Keratinocyte (primary cell): Measurements from ENCODE around the gene NAALADL2. TPM values are rescaled to one million over a fixed set of nuclear protein-coding genes. Genes with fewer than 3 reads are reported as not detected.

ENCODE experiments used
- DNase-seq: peaks from one replicate; pipeline ENCODE4 v3.0.0-alpha.2; 2011; ENCODE audit warnings: low read depth, missing footprints, low spot score
- FAIRE-seq: peaks from 2 replicates; lab custom pipeline; 2011; peaks lifted over from hg19 to GRCh38; lab: Jason Lieb, UNC
- H2AFZ ChIP-seq: 2 replicates; pipeline ENCODE4 v1.6.0; 2012; ENCODE audit warnings: low read length, control low read depth, inconsistent platforms; ENCODE audit not compliant: control insufficient read depth
- H3K27ac ChIP-seq: 2 replicates; pipeline ENCODE4 v1.5.1; 2011; ENCODE audit warnings: low read length; ENCODE audit not compliant: control insufficient read depth, insufficient read depth
- H3K27me3 ChIP-seq: 3 replicates; pipeline ENCODE4 v1.6.0; 2011; ENCODE audit warnings: low read length; ENCODE audit not compliant: control insufficient read depth, insufficient read depth; ENCODE audit errors: extremely low read depth
- H3K36me3 ChIP-seq, 2 experiments: 2 replicates in 1 of 2; 3 replicates in 1 of 2; pipeline ENCODE4 v1.5.1; 2011; ENCODE audit warnings: low read length in 2 of 2, mild to moderate bottlenecking in 1 of 2; ENCODE audit not compliant: control insufficient read depth in 2 of 2, insufficient read depth in 2 of 2; ENCODE audit errors: extremely low read depth in 1 of 2
- H3K4me1 ChIP-seq: 3 replicates; pipeline ENCODE4 v1.5.1; 2011; ENCODE audit warnings: low read length; ENCODE audit not compliant: control insufficient read depth, insufficient read depth; ENCODE audit errors: extremely low read depth
- H3K4me2 ChIP-seq: 3 replicates; pipeline ENCODE4 v1.6.0; 2011; ENCODE audit warnings: low read depth, low read length; ENCODE audit not compliant: control insufficient read depth, insufficient read depth; ENCODE audit errors: extremely low read depth
- H3K4me3 ChIP-seq, 3 experiments: fragments of 200-600 bp in 1 of 3; sonication (generic) in 1 of 3; 2 replicates in 2 of 3; 3 replicates in 1 of 3; pipeline ENCODE4 v1.5.1; 2011 to 2016; ENCODE audit warnings: low read length in 3 of 3, mild to moderate bottlenecking in 3 of 3, control low read depth in 2 of 3, inconsistent platforms in 1 of 3, low read depth in 1 of 3, mixed read lengths in 1 of 3, mixed run types in 1 of 3, moderate library complexity in 1 of 3; ENCODE audit not compliant: control insufficient read depth in 2 of 3, insufficient read depth in 2 of 3; ENCODE audit errors: extremely low read depth in 1 of 3
- H3K79me2 ChIP-seq: 2 replicates; pipeline ENCODE4 v1.6.0; 2012; ENCODE audit warnings: low read length; ENCODE audit not compliant: control insufficient read depth, insufficient read depth
- H3K9ac ChIP-seq: 3 replicates; pipeline ENCODE4 v1.6.0; 2011; ENCODE audit warnings: low read length; ENCODE audit not compliant: control insufficient read depth, insufficient read depth; ENCODE audit errors: extremely low read depth
- H3K9me1 ChIP-seq: 3 replicates; pipeline ENCODE4 v1.6.0; 2011; ENCODE audit warnings: low read length; ENCODE audit not compliant: control insufficient read depth, insufficient read depth; ENCODE audit errors: extremely low read depth
- H3K9me3 ChIP-seq: 2 replicates; pipeline ENCODE4 v1.5.1; 2012; ENCODE audit warnings: low read depth, low read length; ENCODE audit not compliant: control insufficient read depth
- H4K20me1 ChIP-seq: 3 replicates; pipeline ENCODE4 v1.6.0; 2011; ENCODE audit warnings: low read length; ENCODE audit not compliant: control insufficient read depth, insufficient read depth; ENCODE audit errors: extremely low read depth
- EZH2 ChIP-seq: IDR thresholded peaks from one replicate; pipeline ENCODE4 v1.6.1; 2012; ENCODE audit warnings: inconsistent platforms, mild to moderate bottlenecking, low read length, moderate library complexity
- dilution Hi-C: fragments of 300-500 bp; cut with MboI; formaldehyde crosslinking; loops from one replicate; pipeline ENCODE4 v1.7.0; 2020; ENCODE audit warnings: low sequenced_read_pairs; ENCODE audit not compliant: extremely low pct_ligation_motif_present
- polyA plus RNA-seq, 5 experiments: library from polyadenylated mRNA; depleted of rRNA in 3 of 5; stranded (reverse) in 3 of 5; stranded (forward) in 1 of 5; unstranded in 1 of 5; fragments of >200 nt; gene quantifications; 1 replicate in 1 of 5; 2 replicates in 3 of 5; 3 replicates in 1 of 5; pipeline versions ENCODE4 v1.2.1 to v1.2.3, GENCODE V29; 2011 to 2012; ENCODE audit warnings: missing spikeins in 2 of 5, low read depth in 1 of 5, low replicate concordance in 1 of 5
- TF ChIP-seq, protein P1 (sequence below), 3 experiments: IDR thresholded peaks in 1 of 3; conservative IDR thresholded peaks in 1 of 3; optimal IDR thresholded peaks in 1 of 3; 2 replicates in 2 of 3; 3 replicates in 1 of 3; pipeline versions ENCODE3 to v1.5.1; 2011; ENCODE audit warnings: low read length in 3 of 3, mild to moderate bottlenecking in 3 of 3, moderate library complexity in 2 of 3, control low read depth in 1 of 3, inconsistent platforms in 1 of 3; ENCODE audit not compliant: insufficient read depth in 2 of 3; ENCODE audit errors: extremely low read depth in 1 of 3

Gene NAALADL2
- polyA plus RNA-seq, 1 donor (not counting 4 experiments of a cell fraction or from before 2014, with no cell fraction given), result 0.75 TPM

DNA sequence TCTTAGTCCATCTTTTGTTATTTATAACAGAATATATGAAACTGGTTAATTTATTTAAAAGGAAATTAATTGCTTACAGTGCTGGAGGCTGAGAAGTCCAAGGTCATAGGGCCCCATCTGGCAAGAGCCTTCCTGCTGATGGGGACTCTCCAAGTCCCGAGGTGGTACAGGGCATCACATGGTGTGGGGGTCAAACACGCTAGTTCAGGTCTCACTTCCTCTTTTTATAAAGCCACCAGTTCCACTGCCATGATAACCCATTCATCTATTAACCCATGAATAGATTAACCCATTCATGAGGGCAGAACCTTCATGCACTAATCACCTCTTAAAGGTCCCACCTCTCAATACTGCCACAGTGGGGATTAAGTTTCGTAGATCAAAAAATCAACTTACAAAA lies 659.3 kb downstream of the NAALADL2 start:
- dilution Hi-C loops, result no loop called here
- Histone ChIP-seq H3K4me3 (no peak overlapping the region), H3K9ac (no peak overlapping the region), H3K4me2 (no peak overlapping the region), H2AFZ (no peak overlapping the region), H3K9me3 (no peaks in the 10 kb centered on the region), H3K79me2 (no peaks in the 10 kb centered on the region), H3K9me1 (no peaks in the 10 kb centered on the region), H3K4me1 (no peaks in the 10 kb centered on the region), H3K27me3 (no peaks in the 10 kb centered on the region), H4K20me1 (no peaks in the 10 kb centered on the region), H3K27ac (no peak overlapping the region), H3K36me3 (no peaks in the 10 kb centered on the region)
- TF ChIP-seq EZH2, result no peak
- TF ChIP-seq, protein P1, sequence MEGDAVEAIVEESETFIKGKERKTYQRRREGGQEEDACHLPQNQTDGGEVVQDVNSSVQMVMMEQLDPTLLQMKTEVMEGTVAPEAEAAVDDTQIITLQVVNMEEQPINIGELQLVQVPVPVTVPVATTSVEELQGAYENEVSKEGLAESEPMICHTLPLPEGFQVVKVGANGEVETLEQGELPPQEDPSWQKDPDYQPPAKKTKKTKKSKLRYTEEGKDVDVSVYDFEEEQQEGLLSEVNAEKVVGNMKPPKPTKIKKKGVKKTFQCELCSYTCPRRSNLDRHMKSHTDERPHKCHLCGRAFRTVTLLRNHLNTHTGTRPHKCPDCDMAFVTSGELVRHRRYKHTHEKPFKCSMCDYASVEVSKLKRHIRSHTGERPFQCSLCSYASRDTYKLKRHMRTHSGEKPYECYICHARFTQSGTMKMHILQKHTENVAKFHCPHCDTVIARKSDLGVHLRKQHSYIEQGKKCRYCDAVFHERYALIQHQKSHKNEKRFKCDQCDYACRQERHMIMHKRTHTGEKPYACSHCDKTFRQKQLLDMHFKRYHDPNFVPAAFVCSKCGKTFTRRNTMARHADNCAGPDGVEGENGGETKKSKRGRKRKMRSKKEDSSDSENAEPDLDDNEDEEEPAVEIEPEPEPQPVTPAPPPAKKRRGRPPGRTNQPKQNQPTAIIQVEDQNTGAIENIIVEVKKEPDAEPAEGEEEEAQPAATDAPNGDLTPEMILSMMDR (optimal IDR thresholded peaks at IDR 0.05 in 1 of 3, IDR thresholded peaks at IDR 0.05 in 1 of 3, conservative IDR thresholded peaks at IDR 0.05 in 1 of 3; ENCODE audit: extremely low read depth in 1 of 3, insufficient read depth in 2 of 3, low read length in 3 of 3), result no peak
- DNase-seq (no peak), FAIRE-seq (no peak)

DNA sequence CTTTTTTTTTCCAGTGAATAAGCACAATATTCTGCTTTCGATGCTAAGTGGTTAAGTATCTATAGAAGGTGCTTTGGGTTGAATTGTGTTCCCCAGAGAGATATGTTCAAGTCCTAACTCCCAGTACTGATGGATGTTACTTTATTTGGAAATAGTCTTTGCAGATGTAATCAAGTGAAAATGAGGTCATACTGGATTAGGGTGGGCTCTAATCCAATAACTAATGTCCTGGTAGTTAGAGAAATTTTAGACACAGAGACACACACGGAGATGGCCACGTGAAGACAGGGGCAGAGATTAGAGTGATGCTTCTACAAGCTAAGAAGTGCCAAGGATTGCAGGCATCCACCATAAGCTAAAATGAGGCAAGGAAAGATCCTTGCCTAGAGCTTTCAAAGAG lies 662.3 kb downstream of the NAALADL2 start:
- H3K79me2 ChIP-seq, result no peaks in the 10 kb centered on the region
- H3K36me3 ChIP-seq, result no peaks in the 10 kb centered on the region
- H3K27me3 ChIP-seq, result no peaks in the 10 kb centered on the region
- no peaks in the 10 kb centered on the region for H3K9me1 ChIP-seq
- H3K4me1 ChIP-seq, result no peaks in the 10 kb centered on the region
- H3K27ac ChIP-seq, result no peak overlapping the region
- H2AFZ ChIP-seq, result no peak overlapping the region
- dilution Hi-C loops, result no loop called here
- FAIRE-seq (no peak), DNase-seq (no peak)
- H3K4me3 ChIP-seq, result no peak overlapping the region
- no peaks in the 10 kb centered on the region for H4K20me1 ChIP-seq
- no peak overlapping the region for H3K9ac ChIP-seq
- TF ChIP-seq, protein P1 (optimal IDR thresholded peaks at IDR 0.05 in 1 of 3, IDR thresholded peaks at IDR 0.05 in 1 of 3, conservative IDR thresholded peaks at IDR 0.05 in 1 of 3; ENCODE audit: extremely low read depth in 1 of 3, insufficient read depth in 2 of 3, low read length in 3 of 3), result no peak
- no peak for TF ChIP-seq EZH2
- H3K4me2 ChIP-seq, result no peak overlapping the region
- H3K9me3 ChIP-seq, result no peaks in the 10 kb centered on the region
